Measurements from ENCODE around the gene PRDM16.

The PRDM16 gene

DNA sequence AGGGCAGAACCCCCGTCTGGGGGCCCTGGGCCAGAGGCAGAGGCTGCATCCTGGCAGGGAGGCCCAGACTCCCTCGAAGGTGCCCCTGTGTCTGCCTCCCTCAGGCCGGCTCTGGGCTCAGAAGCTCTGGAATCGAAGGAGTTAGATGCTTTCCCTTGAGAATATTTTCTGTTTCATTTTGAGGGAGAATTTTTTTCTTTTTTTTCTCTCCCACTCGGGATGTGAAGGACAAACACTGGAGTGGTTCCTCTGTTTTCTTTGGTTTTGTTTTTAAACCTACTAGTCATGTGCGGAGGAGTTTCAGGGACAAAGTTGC is 44.7 kb downstream of the PRDM16 start:
- no peaks in the 10 kb centered on the region for H3K4me1 Mint-ChIP-seq (ENCODE audit: low read depth)
- H3K36me3 Mint-ChIP-seq (ENCODE audit: low read depth): no peaks in the 10 kb centered on the region
- H3K27me3 Mint-ChIP-seq: peaks cover 2% of the 10 kb centered on the region
- intact Hi-C loops (cut with micrococcal nuclease): no loop called here
- H3K9me3 Mint-ChIP-seq: no peaks in the 10 kb centered on the region
- no peak overlapping the region for H3K27ac Mint-ChIP-seq
- H3K4me3 Mint-ChIP-seq: no peak overlapping the region

DNA sequence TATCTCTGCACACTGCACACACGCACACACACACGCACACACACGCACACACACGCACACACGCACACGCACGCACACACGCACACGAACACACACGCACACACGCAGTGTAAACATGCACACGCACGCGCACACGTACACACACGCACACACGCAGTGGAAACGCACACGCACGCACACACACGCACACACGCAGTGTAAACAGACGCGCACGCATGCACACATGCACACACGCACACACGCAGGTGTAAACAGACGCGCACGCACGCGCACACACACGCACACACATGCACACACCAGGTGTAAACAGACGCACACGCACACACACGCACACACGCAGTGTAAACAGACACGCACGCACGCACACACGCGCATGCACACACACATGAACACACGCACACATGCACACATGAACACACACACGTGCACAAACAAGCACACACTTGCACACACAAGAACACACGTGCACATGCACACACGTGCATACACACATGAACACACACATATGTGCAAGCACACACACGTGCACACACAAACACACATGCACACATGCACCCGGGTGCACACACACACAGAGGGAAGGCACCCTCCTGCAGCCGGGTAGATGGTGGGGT is 45.2 kb downstream of the PRDM16 start:
- no peaks in the 10 kb centered on the region for H3K4me1 Mint-ChIP-seq (ENCODE audit: low read depth)
- no peak overlapping the region for H3K27ac Mint-ChIP-seq
- no peak overlapping the region for H3K4me3 Mint-ChIP-seq
- no peaks in the 10 kb centered on the region for H3K9me3 Mint-ChIP-seq
- H3K27me3 Mint-ChIP-seq: peaks cover 2% of the 10 kb centered on the region
- intact Hi-C loops (cut with micrococcal nuclease): no loop called here
- H3K36me3 Mint-ChIP-seq (ENCODE audit: low read depth): no peaks in the 10 kb centered on the region

- Mint-ChIP-seq H3K4me3 (no peak overlapping the region), H3K9me3 (no peaks in the 10 kb centered on the region), H3K27me3 (no peaks in the 10 kb centered on the region), H3K36me3 (ENCODE audit: low read depth) (no peaks in the 10 kb centered on the region), H3K27ac (no peak overlapping the region), H3K4me1 (ENCODE audit: low read depth) (no peaks in the 10 kb centered on the region)
- intact Hi-C loops (cut with micrococcal nuclease): no loop called here
Measured at GRCh38 chr1:3114846-3115245, 45.8 kb downstream of the PRDM16 start.

GRCh38 chr1:3115275-3116149 is 46.5 kb downstream of the PRDM16 start:
- H3K9me3 Mint-ChIP-seq: no peaks in the 10 kb centered on the region
- no peaks in the 10 kb centered on the region for H3K27me3 Mint-ChIP-seq
- no peak overlapping the region for H3K27ac Mint-ChIP-seq
- no peak overlapping the region for H3K4me3 Mint-ChIP-seq
- no peaks in the 10 kb centered on the region for H3K36me3 Mint-ChIP-seq (ENCODE audit: low read depth)
- intact Hi-C loops (cut with micrococcal nuclease): no loop called here
- H3K4me1 Mint-ChIP-seq (ENCODE audit: low read depth): no peaks in the 10 kb centered on the region

DNA sequence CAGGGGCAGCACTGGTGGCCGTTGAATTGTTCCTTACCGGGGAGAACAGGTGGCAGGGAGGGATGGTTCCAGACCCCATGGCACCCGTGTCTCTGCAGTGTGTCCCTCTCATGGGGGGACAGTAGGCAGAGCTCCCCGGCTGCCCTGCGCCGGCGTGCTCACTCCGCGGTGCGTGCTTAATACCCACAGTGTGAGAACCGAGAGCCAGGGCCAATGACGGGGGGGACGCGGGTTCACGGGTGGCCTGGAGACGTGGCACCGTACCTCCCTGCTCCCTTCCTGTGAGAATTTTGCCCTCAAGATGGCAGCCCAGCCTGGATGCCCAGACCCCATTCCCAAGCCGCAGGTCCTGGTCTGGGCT is 47.1 kb downstream of the PRDM16 start:
- Mint-ChIP-seq H3K36me3 (ENCODE audit: low read depth) (no peaks in the 10 kb centered on the region), H3K27ac (no peak overlapping the region), H3K4me3 (no peak overlapping the region), H3K27me3 (no peaks in the 10 kb centered on the region), H3K9me3 (no peaks in the 10 kb centered on the region), H3K4me1 (ENCODE audit: low read depth) (no peaks in the 10 kb centered on the region)
- intact Hi-C loops (cut with micrococcal nuclease): no loop called here

GRCh38 chr1:3116560-3116959 is 47.6 kb downstream of the PRDM16 start:
- no peaks in the 10 kb centered on the region for H3K27me3 Mint-ChIP-seq
- H3K36me3 Mint-ChIP-seq (ENCODE audit: low read depth): no peaks in the 10 kb centered on the region
- H3K9me3 Mint-ChIP-seq: no peaks in the 10 kb centered on the region
- intact Hi-C loops (cut with micrococcal nuclease): no loop called here
- no peak overlapping the region for H3K27ac Mint-ChIP-seq
- no peaks in the 10 kb centered on the region for H3K4me1 Mint-ChIP-seq (ENCODE audit: low read depth)
- no peak overlapping the region for H3K4me3 Mint-ChIP-seq

DNA sequence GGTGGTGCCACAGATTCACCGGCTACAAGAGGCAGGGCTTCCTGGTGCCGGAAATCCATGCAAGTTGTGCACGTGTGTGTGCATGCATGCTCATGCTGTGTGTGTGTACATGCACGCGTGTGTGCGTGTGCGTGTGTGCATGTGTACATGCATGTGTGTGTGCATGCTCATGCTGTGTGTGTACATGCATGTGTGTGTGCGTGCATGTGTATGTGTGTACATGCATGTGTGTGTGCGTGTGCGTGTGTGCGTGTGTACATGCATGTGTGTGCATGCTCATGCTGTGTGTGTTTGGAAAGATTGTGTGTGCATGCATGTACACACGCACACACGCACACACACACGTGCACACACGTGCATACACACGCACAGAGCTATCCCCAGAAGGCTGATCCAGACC is 48.9 kb downstream of the PRDM16 start:
- Mint-ChIP-seq H3K36me3 (ENCODE audit: low read depth) (no peaks in the 10 kb centered on the region), H3K4me1 (ENCODE audit: low read depth) (no peaks in the 10 kb centered on the region), H3K27me3 (no peaks in the 10 kb centered on the region), H3K9me3 (no peaks in the 10 kb centered on the region), H3K4me3 (no peak overlapping the region), H3K27ac (no peak overlapping the region)
- intact Hi-C loops (cut with micrococcal nuclease): no loop called here

- no peak overlapping the region for H3K4me3 Mint-ChIP-seq
Measured at GRCh38 chr1:3119061-3119460, 50.1 kb downstream of the PRDM16 start.

GRCh38 chr1:3119725-3120124 is 50.7 kb downstream of the PRDM16 start:
- Mint-ChIP-seq H3K27ac (no peak overlapping the region), H3K9me3 (no peaks in the 10 kb centered on the region), H3K36me3 (ENCODE audit: low read depth) (no peaks in the 10 kb centered on the region), H3K27me3 (no peaks in the 10 kb centered on the region), H3K4me3 (no peak overlapping the region), H3K4me1 (ENCODE audit: low read depth) (no peaks in the 10 kb centered on the region)
- intact Hi-C loops (cut with micrococcal nuclease): no loop called here

More at GRCh38 chr1:3119061-3119460, 50.1 kb downstream of the PRDM16 start:
- H3K4me1 Mint-ChIP-seq (ENCODE audit: low read depth): no peaks in the 10 kb centered on the region
- H3K36me3 Mint-ChIP-seq (ENCODE audit: low read depth): no peaks in the 10 kb centered on the region
- no peak overlapping the region for H3K27ac Mint-ChIP-seq
- H3K27me3 Mint-ChIP-seq: no peaks in the 10 kb centered on the region
- no peaks in the 10 kb centered on the region for H3K9me3 Mint-ChIP-seq
- intact Hi-C loops (cut with micrococcal nuclease): no loop called here

- no peak overlapping the region for H3K27ac Mint-ChIP-seq
- H3K4me3 Mint-ChIP-seq: no peak overlapping the region
- intact Hi-C loops (cut with micrococcal nuclease): no loop called here
- H3K9me3 Mint-ChIP-seq: no peaks in the 10 kb centered on the region
- no peaks in the 10 kb centered on the region for H3K4me1 Mint-ChIP-seq (ENCODE audit: low read depth)
- H3K36me3 Mint-ChIP-seq (ENCODE audit: low read depth): no peaks in the 10 kb centered on the region
- H3K27me3 Mint-ChIP-seq: no peaks in the 10 kb centered on the region
Measured at GRCh38 chr1:3120140-3120539, 51.1 kb downstream of the PRDM16 start.

DNA sequence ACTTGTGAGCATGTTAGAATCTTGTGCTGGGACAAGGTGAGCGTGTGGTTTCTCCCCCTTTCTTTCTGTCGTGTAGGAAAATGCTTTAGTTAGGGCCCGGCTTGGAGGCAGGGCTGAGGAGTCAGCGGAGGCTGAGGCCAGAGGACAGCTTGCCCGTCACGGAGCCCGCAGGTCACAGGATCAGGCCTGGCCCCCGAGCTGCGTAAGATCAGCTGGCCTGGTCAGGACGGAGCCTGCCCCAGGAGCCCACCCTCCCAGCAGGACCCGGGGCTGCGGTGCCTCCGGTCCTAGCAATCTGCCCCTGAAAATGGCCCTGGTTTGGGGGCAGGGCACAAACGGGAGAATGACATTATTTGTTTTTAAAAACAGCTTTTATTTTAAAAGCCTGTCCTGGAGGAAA is 52.0 kb downstream of the PRDM16 start:
- H3K27ac Mint-ChIP-seq: no peak overlapping the region
- no peaks in the 10 kb centered on the region for H3K9me3 Mint-ChIP-seq
- H3K4me3 Mint-ChIP-seq: no peak overlapping the region
- no peaks in the 10 kb centered on the region for H3K27me3 Mint-ChIP-seq
- H3K36me3 Mint-ChIP-seq (ENCODE audit: low read depth): no peaks in the 10 kb centered on the region
- intact Hi-C loops (cut with micrococcal nuclease): no loop called here
- H3K4me1 Mint-ChIP-seq (ENCODE audit: low read depth): no peaks in the 10 kb centered on the region

GRCh38 chr1:3121401-3122210 is 52.6 kb downstream of the PRDM16 start:
- Mint-ChIP-seq H3K4me1 (ENCODE audit: low read depth) (no peaks in the 10 kb centered on the region), H3K36me3 (ENCODE audit: low read depth) (no peaks in the 10 kb centered on the region), H3K9me3 (no peaks in the 10 kb centered on the region), H3K4me3 (no peak overlapping the region), H3K27me3 (no peaks in the 10 kb centered on the region), H3K27ac (no peak overlapping the region)
- intact Hi-C loops (cut with micrococcal nuclease): no loop called here

- H3K36me3 Mint-ChIP-seq (ENCODE audit: low read depth): no peaks in the 10 kb centered on the region
- intact Hi-C loops (cut with micrococcal nuclease): no loop called here
Measured at GRCh38 chr1:3122311-3122710, 53.3 kb downstream of the PRDM16 start.

GRCh38 chr1:3124246-3124645 is 55.2 kb downstream of the PRDM16 start:
- Mint-ChIP-seq H3K27ac (no peak overlapping the region), H3K4me1 (ENCODE audit: low read depth) (no peaks in the 10 kb centered on the region), H3K9me3 (no peaks in the 10 kb centered on the region), H3K36me3 (ENCODE audit: low read depth) (no peaks in the 10 kb centered on the region), H3K4me3 (no peak overlapping the region), H3K27me3 (no peaks in the 10 kb centered on the region)
- intact Hi-C loops (cut with micrococcal nuclease): no loop called here

More at GRCh38 chr1:3122311-3122710, 53.3 kb downstream of the PRDM16 start:
- Mint-ChIP-seq H3K27ac (no peak overlapping the region), H3K4me3 (no peak overlapping the region), H3K4me1 (ENCODE audit: low read depth) (no peaks in the 10 kb centered on the region), H3K9me3 (no peaks in the 10 kb centered on the region), H3K27me3 (no peaks in the 10 kb centered on the region)

Data from dendritic cell treated with granulocyte-macrophage colony-stimulating factor and Interleukin-4, amounts not matched to agents 40 ng/mL and 50 ng/mL, for 4 days (primary cell).